Measurements from ENCODE around the gene PLEKHA6.

GRCh38 chr1:204340081-204340889, 19.4 kb downstream of the PLEKHA6 start:
- TF ChIP-seq, protein P1, sequence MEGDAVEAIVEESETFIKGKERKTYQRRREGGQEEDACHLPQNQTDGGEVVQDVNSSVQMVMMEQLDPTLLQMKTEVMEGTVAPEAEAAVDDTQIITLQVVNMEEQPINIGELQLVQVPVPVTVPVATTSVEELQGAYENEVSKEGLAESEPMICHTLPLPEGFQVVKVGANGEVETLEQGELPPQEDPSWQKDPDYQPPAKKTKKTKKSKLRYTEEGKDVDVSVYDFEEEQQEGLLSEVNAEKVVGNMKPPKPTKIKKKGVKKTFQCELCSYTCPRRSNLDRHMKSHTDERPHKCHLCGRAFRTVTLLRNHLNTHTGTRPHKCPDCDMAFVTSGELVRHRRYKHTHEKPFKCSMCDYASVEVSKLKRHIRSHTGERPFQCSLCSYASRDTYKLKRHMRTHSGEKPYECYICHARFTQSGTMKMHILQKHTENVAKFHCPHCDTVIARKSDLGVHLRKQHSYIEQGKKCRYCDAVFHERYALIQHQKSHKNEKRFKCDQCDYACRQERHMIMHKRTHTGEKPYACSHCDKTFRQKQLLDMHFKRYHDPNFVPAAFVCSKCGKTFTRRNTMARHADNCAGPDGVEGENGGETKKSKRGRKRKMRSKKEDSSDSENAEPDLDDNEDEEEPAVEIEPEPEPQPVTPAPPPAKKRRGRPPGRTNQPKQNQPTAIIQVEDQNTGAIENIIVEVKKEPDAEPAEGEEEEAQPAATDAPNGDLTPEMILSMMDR (IDR thresholded peaks at IDR 0.05) = no peak
- TF ChIP-seq POLR2A (IDR thresholded peaks at IDR 0.05) = no peak

Measured in right lobe of liver (tissue), 4 donors.